ENCODE results near the gene PCSK2. TPM values are rescaled to one million over a fixed set of nuclear protein-coding genes. Genes with fewer than 3 reads are reported as not detected.

Gene PCSK2
- total RNA-seq, 4 donors from 2014 or later = 0.29 TPM; not detected in 3

DNA sequence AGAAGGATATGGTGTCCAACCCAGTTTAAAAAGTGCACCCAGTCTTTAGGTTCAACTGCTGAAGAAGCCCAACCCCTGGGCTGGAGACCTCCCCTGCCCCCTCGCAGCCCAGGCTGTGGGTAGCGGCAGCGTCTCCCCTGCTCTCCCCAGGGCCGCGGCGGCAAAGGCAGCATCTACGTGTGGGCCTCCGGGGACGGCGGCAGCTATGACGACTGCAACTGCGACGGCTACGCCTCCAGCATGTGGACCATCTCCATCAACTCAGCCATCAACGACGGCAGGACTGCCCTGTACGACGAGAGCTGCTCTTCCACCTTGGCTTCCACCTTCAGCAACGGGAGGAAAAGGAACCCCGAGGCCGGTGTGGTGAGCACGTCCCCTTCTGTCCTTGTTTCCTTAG, 226.8 kb downstream of the PCSK2 start:
- H3K27me3 ChIP-seq = no peaks in the 10 kb centered on the region
- no peak overlapping the region for H3K4me3 ChIP-seq
- H3K9me3 ChIP-seq = no peaks in the 10 kb centered on the region
- no peak for TF ChIP-seq POLR2A (IDR thresholded peaks at IDR 0.05)
- TF ChIP-seq, protein P1, sequence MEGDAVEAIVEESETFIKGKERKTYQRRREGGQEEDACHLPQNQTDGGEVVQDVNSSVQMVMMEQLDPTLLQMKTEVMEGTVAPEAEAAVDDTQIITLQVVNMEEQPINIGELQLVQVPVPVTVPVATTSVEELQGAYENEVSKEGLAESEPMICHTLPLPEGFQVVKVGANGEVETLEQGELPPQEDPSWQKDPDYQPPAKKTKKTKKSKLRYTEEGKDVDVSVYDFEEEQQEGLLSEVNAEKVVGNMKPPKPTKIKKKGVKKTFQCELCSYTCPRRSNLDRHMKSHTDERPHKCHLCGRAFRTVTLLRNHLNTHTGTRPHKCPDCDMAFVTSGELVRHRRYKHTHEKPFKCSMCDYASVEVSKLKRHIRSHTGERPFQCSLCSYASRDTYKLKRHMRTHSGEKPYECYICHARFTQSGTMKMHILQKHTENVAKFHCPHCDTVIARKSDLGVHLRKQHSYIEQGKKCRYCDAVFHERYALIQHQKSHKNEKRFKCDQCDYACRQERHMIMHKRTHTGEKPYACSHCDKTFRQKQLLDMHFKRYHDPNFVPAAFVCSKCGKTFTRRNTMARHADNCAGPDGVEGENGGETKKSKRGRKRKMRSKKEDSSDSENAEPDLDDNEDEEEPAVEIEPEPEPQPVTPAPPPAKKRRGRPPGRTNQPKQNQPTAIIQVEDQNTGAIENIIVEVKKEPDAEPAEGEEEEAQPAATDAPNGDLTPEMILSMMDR (IDR thresholded peaks at IDR 0.05 in 4 of 5, conservative IDR thresholded peaks at IDR 0.05 in 1 of 5) = no peak
- intact Hi-C loops (cut with DNase I; ENCODE audit: low total_unique reads) = no loop called here
- in situ Hi-C loops (cut with MboI; ENCODE audit: low sequenced_read_pairs in 4 of 4) = no loop called here
- H3K36me3 ChIP-seq = no peaks in the 10 kb centered on the region
- H3K27ac ChIP-seq = no peak overlapping the region
- DNase-seq (no peak), ATAC-seq (no peak)
- no peaks in the 10 kb centered on the region for H3K4me1 ChIP-seq

DNA sequence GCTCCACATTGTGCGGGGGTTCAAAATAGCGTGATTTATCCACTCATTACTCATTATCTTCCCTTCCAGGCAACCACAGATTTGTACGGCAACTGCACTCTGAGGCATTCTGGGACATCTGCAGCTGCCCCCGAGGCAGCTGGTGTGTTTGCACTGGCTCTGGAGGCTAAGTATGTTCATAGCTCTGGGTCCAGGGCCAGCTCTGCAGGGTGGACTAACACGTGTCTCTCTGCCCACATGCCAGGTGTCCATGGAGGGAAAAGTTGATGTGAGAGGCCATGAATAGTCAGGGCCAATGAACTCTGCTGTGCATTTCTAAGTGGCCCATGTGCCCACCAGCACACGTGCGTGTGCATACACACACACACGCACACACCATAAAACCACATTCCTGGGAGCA, 229.4 kb downstream of the PCSK2 start:
- in situ Hi-C loops (cut with MboI; ENCODE audit: low sequenced_read_pairs in 4 of 4) (no loop called here), intact Hi-C loops (cut with DNase I; ENCODE audit: low total_unique reads) (no loop called here)
- no peak for ATAC-seq
- Histone ChIP-seq H3K4me3 (no peak overlapping the region), H3K36me3 (no peaks in the 10 kb centered on the region), H3K4me1 (no peaks in the 10 kb centered on the region), H3K9me3 (no peaks in the 10 kb centered on the region), H3K27ac (no peak overlapping the region), H3K27me3 (no peaks in the 10 kb centered on the region)
- TF ChIP-seq POLR2A (IDR thresholded peaks at IDR 0.05) = no peak
- TF ChIP-seq, protein P1 (IDR thresholded peaks at IDR 0.05 in 4 of 5, conservative IDR thresholded peaks at IDR 0.05 in 1 of 5) = no peak
- DNase-seq = no peak

DNA sequence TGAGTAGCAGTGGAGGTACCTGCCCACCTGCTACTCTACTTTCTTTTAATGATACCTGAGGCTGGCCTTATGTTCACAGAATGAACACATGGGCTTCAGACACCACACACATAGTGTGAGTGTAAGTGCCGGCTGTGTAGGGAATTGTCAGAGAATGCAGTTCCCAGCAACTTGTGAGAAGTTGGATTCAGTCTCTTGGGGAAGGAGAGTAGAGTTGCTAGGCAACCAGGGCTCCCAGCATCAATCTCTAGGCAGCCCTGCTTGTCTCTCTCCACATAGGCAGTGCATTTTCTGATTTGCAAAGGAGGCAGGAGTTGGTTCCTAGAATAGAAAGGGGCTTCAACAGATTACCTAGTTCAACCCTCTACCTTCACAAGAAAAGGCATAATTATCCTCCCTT, 230.2 kb downstream of the PCSK2 start:
- DNase-seq = no peak
- Histone ChIP-seq H3K9me3 (no peaks in the 10 kb centered on the region), H3K27ac (no peak overlapping the region), H3K36me3 (no peaks in the 10 kb centered on the region), H3K4me1 (no peaks in the 10 kb centered on the region), H3K4me3 (no peak overlapping the region), H3K27me3 (no peaks in the 10 kb centered on the region)
- intact Hi-C loops (cut with DNase I; ENCODE audit: low total_unique reads) (no loop called here), in situ Hi-C loops (cut with MboI; ENCODE audit: low sequenced_read_pairs in 4 of 4) (no loop called here)
- TF ChIP-seq, protein P1 (IDR thresholded peaks at IDR 0.05 in 4 of 5, conservative IDR thresholded peaks at IDR 0.05 in 1 of 5) = no peak
- TF ChIP-seq POLR2A (IDR thresholded peaks at IDR 0.05) = no peak
- ATAC-seq = no peak

DNA sequence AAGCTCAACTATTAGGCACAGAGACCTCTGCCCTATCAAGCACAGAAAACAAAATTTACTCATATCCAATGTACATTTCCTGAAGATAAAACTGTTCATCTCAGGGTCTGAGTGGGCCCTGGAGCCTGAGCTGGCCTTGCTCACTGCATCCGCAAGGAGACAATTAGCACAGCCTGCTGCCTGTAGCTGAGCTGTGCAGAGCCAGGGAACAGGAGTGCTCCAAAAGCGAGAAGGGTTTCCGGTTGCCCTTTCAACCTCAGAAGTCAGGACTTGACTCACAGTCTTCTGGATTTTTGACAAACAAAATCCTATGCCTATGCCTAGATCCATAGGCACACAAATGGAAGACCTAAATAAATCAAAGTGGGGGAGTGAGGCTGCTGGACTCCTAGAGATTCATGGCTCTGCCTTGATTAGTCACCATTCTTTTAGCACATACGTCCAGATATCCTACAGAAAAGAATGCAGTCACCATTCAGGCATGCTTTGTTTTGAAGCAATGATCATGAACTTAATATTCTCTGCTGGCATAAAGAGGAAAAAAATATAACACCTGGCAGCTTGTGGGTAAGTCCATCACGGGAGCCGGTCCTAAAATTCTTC, 230.8 kb downstream of the PCSK2 start:
- ATAC-seq (no peak), DNase-seq (no peak)
- Histone ChIP-seq H3K4me3 (no peak overlapping the region), H3K9me3 (no peaks in the 10 kb centered on the region), H3K27ac (no peak overlapping the region), H3K27me3 (no peaks in the 10 kb centered on the region), H3K36me3 (no peaks in the 10 kb centered on the region), H3K4me1 (no peaks in the 10 kb centered on the region)
- TF ChIP-seq, protein P1 (IDR thresholded peaks at IDR 0.05 in 4 of 5, conservative IDR thresholded peaks at IDR 0.05 in 1 of 5) = no peak
- no peak for TF ChIP-seq POLR2A (IDR thresholded peaks at IDR 0.05)
- in situ Hi-C loops (cut with MboI; ENCODE audit: low sequenced_read_pairs in 4 of 4) (no loop called here), intact Hi-C loops (cut with DNase I; ENCODE audit: low total_unique reads) (no loop called here)

DNA sequence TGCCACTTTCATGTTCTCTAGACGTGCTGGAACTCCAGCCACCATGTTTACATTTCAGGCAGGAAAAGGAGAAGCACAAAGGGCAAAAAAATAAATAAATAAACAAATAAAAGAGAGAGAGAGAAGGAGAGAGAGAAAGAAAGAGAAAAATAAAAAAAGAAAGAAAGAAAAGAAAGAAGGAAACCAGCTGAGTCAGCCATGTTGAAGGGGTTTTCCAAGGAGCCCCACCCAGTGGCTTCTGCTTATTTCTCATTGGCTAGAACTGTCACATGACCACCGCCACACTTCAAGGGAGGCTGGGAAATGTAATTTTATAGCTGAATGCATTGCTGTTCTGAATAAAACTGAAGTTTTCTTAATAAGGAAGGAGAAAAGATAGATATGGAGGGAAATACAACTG, 233.3 kb downstream of the PCSK2 start:
- Histone ChIP-seq H3K4me3 (no peak overlapping the region), H3K9me3 (no peaks in the 10 kb centered on the region), H3K27me3 (no peaks in the 10 kb centered on the region), H3K4me1 (no peaks in the 10 kb centered on the region), H3K27ac (no peak overlapping the region), H3K36me3 (no peaks in the 10 kb centered on the region)
- DNase-seq = no peak
- TF ChIP-seq, protein P1 (IDR thresholded peaks at IDR 0.05 in 4 of 5, conservative IDR thresholded peaks at IDR 0.05 in 1 of 5) = no peak
- no peak for TF ChIP-seq POLR2A (IDR thresholded peaks at IDR 0.05)
- ATAC-seq = no peak
- intact Hi-C loops (cut with DNase I; ENCODE audit: low total_unique reads) = no loop called here
- in situ Hi-C loops (cut with MboI; ENCODE audit: low sequenced_read_pairs in 4 of 4) = no loop called here
